DMS114 treated with DMSO at 0.1 percent for 48 hours (cell line): ENCODE results near the gene NISCH.

Experiments used
- DNase-seq: peaks from one replicate; lab custom pipeline; 2025; ENCODE audit not compliant: unreplicated experiment; lab: John Stamatoyannopoulos, UW

NISCH gene

GRCh38 chr3:52535411-52536111 lies 80.2 kb downstream of the NISCH start:
- no peak for DNase-seq

- DNase-seq = no peak
Measured at GRCh38 chr3:52536112-52536368, 80.6 kb downstream of the NISCH start.

- DNase-seq = peak; percentile 92
Measured at GRCh38 chr3:52536369-52537164, 81.2 kb downstream of the NISCH start, which contains the start of gene UQCC5. Gene UQCC5 (plus strand): TSS chr3:52536605. CDS start chr3:52536756, 151 bp downstream.

GRCh38 chr3:52537165-52537620 lies 81.8 kb downstream of the NISCH start:
- no peak for DNase-seq

GRCh38 chr3:52537726-52538421 lies 82.5 kb downstream of the NISCH start:
- no peak for DNase-seq

GRCh38 chr3:52539010-52539653 lies 83.7 kb downstream of the NISCH start:
- no peak for DNase-seq

GRCh38 chr3:52541050-52541449 lies 85.6 kb downstream of the NISCH start:
- no peak for DNase-seq
